Panc1 (cell line): ENCODE data around the gene KIF18B.

Source experiments
- CTCF ChIP-seq: fragments of 450-650 bp; IDR thresholded peaks from 2 replicates; pipeline ENCODE4 v1.5.1; 2017; ENCODE audit warnings: mild to moderate bottlenecking
- POLR2AphosphoS5 ChIP-seq: IDR thresholded peaks from 2 replicates; pipeline ENCODE4 v1.6.1; 2012; ENCODE audit warnings: mild to moderate bottlenecking, low read depth, low read length, moderate library complexity
- REST ChIP-seq, 2 experiments: IDR thresholded peaks; 2 replicates each; pipeline ENCODE4 v1.6.1; 2011 to 2012; ENCODE audit warnings: low read depth in 2 of 2, control low read depth in 1 of 2, low read length in 1 of 2, mild to moderate bottlenecking in 1 of 2, moderate library complexity in 1 of 2; ENCODE audit not compliant: insufficient read depth in 1 of 2
- SIN3A ChIP-seq: IDR thresholded peaks from 2 replicates; pipeline ENCODE4 v1.6.1; 2012; ENCODE audit warnings: low read depth, mild to moderate bottlenecking, low read length, moderate library complexity, borderline replicate concordance; ENCODE audit not compliant: insufficient read depth
- TCF7L2 ChIP-seq: IDR thresholded peaks from 2 replicates; pipeline ENCODE4 v1.6.1; 2011; ENCODE audit warnings: mild to moderate bottlenecking, low read depth, low read length, inconsistent platforms

- no peak for TF ChIP-seq CTCF
- TF ChIP-seq POLR2AphosphoS5: no peak
- TF ChIP-seq REST (IDR thresholded peaks at IDR 0.05; ENCODE audit: insufficient read depth in 1 of 2, low read depth in 2 of 2, low read length in 1 of 2): no peak
- TF ChIP-seq SIN3A: no peak
- no peak for TF ChIP-seq TCF7L2
Observed at GRCh38 chr17:44880062-44880461, 67.5 kb downstream of the KIF18B start.
